HG03354 (cell line): Measurements from ENCODE around the gene DDX27.

Source experiments
- ATAC-seq: cut with Tn5 transposase; IDR thresholded peaks from one replicate; pipeline ENCODE4 v1.9.1; 2021; ENCODE audit warnings: mild to moderate bottlenecking; ENCODE audit not compliant: unreplicated experiment, poor library complexity, severe bottlenecking

DDX27 gene

GRCh38 chr20:49245921-49246740 is 26.9 kb downstream of the DDX27 start:
- no peak for ATAC-seq

DNA sequence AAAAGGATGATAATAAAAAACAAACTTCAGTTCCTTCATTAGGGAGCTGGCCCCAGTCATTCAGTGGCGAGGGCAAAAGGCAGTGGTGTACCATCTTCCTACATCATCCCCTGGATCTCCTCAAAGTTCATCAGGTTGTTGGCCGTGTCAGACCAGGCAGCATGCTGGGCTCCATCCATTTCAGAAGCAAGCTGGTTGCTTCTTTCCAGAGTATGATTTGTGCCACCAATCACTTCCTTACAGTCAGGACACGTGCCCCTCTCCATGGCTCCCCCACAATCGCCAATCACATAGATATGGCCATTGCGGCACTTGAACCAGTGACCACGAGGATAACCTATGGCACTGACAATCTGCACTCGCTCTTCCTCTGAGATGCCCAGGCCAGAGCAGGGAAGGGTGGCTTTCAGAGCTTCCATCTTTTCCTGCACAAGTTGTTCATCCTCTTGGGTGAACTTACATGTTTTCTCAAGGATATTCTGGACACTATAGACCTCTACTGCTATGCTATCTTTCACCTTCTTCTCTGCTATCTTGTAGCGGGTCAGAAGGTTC is 28.0 kb downstream of the DDX27 start:
- no peak for ATAC-seq

- ATAC-seq = no peak
Observed at GRCh38 chr20:49247792-49248191, 28.6 kb downstream of the DDX27 start.

DNA sequence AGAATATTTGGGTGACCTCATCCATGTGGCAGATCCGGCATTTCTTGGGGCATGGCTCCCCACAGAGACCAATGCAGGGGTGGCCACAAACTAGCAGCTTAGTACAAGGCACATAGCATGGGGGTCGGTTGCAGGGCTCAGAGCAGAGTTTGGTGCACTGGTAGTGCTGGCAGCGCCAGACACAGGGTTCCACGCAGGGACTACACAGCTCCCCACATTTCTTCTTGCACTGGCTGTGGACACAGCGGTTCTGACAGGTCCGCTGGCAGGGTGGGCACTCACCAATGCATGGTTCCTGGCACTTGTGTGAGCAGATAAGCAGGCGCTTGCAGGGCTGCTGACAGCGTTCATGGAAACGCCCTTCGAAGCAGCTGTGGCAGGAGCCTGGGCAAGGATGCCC is 29.1 kb downstream of the DDX27 start:
- no peak for ATAC-seq

GRCh38 chr20:49248879-49249665 is 29.9 kb downstream of the DDX27 start:
- no peak for ATAC-seq

DNA sequence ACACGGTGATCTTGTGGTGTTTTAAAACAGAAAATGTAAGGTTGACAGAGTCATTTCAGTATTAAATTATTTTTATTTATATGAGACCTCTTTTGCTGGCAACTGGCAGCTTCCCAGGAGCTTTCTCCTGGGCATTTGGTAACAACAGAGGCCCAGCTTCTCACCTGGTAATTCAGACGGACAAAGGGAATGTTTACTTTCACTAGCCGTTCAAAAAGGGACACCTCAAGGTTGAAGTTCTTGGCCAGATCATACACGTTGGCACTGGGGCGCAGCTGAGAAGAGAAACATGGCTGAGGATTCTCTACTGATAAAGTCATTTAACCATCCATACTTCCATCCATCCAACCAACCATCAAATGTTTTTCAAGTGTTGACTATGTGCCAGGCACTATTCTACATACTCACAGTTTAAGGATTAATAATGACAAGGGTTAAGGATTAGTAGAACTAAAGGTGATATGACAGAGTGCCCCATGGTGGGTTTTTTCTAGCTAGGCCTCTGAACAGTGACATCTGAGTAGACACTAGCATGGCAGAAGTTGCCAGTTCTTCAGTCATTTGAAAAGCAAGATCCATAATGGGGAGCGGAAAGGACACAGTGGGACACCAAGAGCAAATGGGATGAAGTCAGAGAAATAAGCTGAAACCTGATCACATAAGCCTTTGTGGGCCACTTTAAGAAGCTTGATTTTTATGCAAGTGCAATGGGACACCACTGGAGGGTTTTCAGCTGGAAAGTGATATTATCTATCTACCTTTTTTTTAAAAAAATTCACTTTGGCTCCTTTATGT is 33.5 kb downstream of the DDX27 start:
- no peak for ATAC-seq

DNA sequence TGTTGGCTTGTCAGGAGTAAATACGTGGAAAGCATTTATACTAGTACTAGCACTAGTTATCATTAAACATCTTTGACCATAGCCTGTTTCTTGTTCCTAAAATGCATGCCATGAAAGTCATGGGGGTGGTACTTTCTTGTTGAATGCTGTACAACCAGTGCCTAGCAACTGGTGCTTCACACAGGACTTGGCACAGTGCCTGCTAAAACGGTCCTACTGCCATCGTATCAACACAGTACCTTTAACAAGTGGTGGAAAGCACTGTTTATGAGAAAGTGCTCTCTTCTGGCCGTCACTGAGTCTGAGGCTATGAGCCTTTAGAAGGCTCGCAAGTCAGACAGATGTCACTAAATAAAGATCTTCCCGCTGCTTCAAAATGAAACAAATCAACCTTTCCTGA is 37.0 kb downstream of the DDX27 start:
- ATAC-seq = no peak

- no peak for ATAC-seq
Observed at GRCh38 chr20:49259284-49259683, 40.1 kb downstream of the DDX27 start.

GRCh38 chr20:49259799-49260198 is 40.6 kb downstream of the DDX27 start:
- ATAC-seq = no peak

DNA sequence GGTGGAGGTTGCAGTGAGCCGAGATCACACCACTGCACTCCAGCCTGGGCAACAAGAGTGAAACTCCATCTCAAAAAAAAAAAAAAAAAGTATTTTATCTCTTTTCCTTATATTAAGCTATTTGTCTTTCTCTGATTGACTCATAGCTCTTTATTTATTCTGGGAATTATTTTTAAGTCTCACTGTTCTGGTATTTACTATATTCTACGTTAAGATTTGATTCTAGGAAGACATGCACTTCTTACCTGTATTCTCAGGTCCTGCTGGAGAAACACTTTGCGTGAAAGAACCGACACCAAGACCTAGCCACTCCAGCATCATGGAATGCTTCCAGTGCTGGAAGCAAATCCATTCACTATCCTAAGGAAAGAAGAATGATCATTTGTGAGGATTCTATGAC is 41.0 kb downstream of the DDX27 start:
- ATAC-seq = no peak

DNA sequence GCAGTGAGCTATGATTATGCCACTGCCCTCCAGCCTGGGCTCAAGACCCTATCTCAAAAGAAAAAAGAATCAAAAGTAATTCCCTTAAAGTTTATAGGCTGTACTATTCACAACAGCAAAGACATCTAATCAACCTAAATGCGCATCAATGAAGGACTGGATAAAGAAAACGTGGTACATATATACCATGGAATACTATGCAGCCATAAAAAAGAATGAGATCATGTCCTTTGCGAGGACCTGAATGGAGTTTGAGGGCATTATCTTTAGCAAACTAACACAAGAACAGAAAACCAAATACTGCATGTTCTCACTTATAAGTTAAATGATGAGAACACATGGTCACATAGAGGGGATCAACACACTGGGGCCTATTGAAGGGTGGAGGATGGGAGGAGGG is 42.0 kb downstream of the DDX27 start:
- ATAC-seq = no peak

- no peak for ATAC-seq
Observed at GRCh38 chr20:49262444-49262843, 43.2 kb downstream of the DDX27 start.

- no peak for ATAC-seq
Observed at GRCh38 chr20:49267327-49267726, 48.1 kb downstream of the DDX27 start.

DNA sequence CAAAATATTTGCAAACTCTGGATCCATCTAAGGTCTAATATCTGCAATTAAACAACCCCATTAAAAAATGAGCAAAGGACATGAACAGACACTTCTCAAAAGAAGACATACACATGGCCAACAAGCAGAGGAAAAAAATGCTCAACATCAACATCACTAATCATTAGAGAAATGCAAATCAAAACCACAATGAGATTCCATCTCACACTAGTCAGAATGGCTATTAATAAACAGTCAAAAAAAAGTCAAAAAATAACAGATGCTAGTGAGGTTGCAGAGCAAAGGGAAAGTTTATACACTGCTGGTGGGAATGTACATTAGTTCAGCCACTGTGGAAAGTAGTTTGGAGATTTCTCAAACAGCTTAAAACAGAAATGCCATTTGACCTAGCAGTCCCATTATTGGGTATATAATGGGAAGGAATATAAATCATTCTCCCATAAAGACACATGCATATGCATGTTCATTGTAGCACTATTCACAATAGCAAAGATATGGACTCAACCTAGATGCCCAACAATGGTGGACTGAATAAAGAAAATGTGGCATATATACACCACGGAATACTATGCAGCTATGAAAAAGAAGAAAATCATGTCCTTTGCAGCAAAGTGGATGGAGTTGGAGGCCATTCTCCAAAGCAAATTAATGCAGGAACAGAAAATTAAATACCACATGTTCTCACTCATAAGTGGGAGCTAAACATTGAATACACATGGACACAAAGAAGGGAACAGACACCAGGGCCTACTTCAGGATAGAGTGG is 49.6 kb downstream of the DDX27 start:
- ATAC-seq = no peak

DNA sequence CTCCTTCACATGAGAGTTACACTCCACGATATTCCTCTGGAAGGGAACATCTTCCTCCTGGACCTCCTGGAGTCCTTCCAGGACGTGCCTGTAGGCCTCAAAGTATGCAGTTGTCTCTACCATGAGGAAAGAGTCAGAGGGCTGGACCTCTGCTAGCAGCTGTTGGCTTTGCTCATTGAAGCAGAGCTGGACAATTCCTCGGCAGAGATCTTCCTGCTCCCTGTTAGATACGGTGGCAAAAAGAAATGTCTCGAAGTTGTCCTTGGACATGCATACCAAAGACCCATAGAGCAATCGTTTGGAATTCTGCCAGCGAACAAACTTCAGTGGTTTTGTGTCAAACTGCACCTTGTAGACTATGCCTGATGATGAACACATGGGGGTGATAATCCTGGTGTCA is 51.0 kb downstream of the DDX27 start:
- no peak for ATAC-seq

- no peak for ATAC-seq
Observed at GRCh38 chr20:49270736-49271135, 51.5 kb downstream of the DDX27 start.

DNA sequence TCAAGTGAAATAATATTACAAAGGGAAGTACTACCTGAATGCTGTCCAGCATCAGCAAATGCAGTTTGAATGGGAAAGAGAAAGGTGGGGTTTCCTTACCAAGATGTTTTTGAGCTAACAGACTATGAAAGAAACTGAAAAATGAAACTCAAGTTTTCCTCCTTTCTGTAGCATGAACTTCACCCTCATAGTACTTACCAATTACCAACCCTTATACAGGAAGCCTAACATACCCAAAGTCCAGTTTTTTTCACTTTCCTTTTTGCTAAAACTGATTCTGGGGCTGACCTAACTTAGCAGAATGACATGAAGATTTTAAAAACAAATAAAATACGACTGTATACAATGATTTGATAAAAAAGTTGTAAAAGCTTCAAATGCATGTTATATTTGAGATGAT is 53.4 kb downstream of the DDX27 start:
- ATAC-seq = no peak

DNA sequence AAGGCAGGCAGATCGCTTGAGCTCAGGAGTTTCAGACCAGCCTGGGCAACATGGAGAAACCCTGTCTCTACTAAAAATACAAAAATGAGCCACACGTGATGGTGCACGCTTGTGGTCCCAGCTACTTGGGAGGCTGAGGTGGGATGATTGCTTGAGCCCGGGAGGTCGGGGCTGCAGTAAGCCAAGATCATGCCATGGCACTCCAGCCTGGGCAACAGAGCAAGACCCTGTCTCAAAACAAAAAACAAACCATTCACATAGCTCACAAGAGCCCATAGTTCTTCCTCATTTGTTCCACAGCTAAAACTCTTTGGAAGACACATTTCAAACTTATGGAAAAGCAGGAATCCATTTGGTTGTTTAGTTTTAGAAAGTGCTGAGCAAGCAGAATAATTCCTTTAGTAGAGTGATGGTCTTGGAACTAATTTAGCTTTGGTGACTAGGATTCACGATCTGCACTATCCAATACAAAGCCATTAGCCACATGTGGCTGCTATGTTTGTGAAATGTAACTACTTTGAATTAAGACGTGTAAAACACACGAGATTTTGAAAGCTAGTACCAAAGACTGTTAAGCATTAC is 54.6 kb downstream of the DDX27 start:
- ATAC-seq = no peak

GRCh38 chr20:49275216-49275615 is 56.0 kb downstream of the DDX27 start:
- ATAC-seq = no peak
